Activated naive CD4-positive, alpha-beta T cell treated with Interleukin-2 at 50 U/mL for 16 hours (primary cell): ENCODE results near the gene TTPAL.

Experiments
- DNase-seq: peaks from one replicate; pipeline ENCODE4 v3.0.0-alpha.2; 2020

TTPAL gene

GRCh38 chr20:44502968-44503367, 27.3 kb downstream of the TTPAL start:
- no peak for DNase-seq

DNA sequence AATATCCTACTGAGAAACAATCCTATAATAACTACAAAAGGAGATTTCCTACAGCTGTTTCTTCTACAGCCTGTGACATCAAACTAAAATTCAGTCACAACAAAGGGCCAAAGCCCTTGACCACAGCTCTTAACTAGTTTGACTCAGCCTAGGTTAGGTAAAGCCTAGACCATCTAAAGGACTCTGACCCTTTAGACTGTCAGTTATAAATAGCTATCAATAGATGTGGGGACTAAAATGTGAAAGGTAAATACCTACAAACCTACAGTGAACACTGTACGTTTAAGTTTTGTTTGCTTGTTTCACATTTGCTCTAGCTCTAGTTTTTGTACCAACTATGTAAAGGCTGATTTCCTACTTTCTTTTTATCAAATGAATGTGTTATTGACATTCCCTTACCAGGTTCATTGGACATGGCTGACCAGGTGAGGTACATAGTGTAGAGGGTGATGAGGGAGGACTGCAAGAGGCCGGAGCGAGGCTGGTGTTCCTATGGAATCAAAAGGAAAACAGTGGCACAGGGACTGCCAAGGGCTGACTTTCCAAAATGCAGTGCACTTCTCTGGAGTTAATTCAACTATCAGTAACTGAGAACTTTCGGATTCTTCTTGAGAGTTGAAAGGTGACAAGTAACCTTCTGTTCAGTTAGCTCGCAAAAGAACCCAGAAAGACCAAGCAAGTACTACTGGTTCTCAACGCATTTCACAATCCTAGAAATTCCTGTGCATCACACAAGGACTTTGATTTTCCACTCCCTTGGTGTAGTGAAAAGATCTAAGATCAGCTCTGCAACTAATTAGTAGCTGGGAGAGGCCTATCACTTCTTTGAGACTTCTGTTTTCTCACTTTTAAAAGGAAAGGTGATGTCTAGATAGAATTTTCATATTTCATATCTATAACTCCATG, 29.0 kb downstream of the TTPAL start:
- no peak for DNase-seq

DNA sequence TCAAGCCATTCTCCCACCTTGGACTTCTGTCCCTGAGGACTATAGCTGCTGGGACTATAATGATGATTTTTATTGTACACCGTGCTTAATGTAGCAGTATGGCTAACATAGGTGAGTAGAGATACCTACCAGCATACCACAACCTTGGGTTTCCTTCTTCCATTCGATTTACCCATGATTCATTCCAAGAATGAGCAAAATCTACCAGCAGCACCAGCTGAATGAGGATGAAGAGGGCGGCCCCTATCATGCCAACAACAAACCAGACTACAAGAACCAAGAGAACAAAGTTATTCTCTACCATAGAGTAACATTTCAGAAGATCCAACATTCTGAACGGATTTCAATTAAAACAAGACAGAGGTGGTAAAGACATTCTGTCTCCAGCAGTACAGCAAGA, 34.1 kb downstream of the TTPAL start:
- no peak for DNase-seq

DNA sequence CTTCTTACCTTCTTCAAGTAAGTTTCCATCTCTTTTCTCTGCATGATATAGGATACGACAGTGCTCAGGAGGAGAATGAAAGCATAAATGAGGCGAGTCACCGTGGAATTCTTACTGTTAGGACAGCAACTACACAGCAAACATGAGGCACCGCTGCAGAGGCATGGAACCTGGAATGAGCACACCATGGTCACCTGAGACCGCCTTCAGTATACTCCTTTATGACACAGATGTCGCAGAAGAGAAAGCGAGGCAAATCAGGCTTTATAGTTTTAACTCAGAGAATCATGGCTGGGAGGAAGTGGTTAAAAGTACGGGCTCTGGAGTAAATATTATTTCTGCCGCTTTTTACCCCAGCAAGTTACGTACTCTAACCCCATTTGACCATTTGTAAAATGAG, 38.2 kb downstream of the TTPAL start:
- no peak for DNase-seq

- no peak for DNase-seq
Observed at GRCh38 chr20:44516491-44516890, 40.8 kb downstream of the TTPAL start.

GRCh38 chr20:44517454-44517853, 41.8 kb downstream of the TTPAL start:
- no peak for DNase-seq

DNA sequence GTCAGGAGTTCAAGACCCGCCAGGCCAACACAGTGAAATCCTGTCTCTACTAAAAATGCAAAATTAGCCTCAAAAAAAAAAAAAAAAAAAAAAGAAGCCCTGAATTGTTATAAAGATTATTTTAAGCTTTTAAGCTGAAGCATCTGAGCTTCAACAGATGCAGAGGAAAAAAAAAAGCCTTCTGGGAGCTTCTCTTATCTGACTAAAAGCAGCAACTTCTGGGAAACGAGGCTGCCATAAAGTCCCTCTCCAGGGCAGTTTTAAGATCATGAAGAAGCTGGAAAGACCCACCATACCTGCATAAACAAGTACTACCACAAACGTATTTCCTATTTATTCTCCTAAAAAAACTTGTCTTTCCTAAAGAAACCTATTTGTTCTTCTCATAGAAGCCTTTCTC, 42.6 kb downstream of the TTPAL start:
- DNase-seq: no peak

DNA sequence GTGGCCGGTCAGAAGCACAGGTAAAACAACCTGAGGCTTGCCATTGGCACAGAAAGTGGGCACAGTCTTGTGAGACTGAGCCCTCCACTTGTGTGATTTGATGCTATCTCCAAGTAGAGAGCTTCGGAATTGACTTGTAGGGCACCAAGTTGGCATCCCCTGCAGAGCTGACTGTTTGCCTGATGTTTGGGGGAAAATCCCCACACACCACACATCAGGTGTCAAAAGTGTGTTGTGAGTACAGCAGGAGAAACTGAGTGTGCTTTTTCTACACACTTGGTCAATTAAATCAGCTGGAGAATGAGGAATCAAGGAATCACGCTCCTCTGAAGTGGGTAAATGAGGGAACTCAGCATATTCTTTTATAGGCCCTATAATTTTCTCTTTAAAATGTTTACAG, 45.2 kb downstream of the TTPAL start:
- DNase-seq: no peak

DNA sequence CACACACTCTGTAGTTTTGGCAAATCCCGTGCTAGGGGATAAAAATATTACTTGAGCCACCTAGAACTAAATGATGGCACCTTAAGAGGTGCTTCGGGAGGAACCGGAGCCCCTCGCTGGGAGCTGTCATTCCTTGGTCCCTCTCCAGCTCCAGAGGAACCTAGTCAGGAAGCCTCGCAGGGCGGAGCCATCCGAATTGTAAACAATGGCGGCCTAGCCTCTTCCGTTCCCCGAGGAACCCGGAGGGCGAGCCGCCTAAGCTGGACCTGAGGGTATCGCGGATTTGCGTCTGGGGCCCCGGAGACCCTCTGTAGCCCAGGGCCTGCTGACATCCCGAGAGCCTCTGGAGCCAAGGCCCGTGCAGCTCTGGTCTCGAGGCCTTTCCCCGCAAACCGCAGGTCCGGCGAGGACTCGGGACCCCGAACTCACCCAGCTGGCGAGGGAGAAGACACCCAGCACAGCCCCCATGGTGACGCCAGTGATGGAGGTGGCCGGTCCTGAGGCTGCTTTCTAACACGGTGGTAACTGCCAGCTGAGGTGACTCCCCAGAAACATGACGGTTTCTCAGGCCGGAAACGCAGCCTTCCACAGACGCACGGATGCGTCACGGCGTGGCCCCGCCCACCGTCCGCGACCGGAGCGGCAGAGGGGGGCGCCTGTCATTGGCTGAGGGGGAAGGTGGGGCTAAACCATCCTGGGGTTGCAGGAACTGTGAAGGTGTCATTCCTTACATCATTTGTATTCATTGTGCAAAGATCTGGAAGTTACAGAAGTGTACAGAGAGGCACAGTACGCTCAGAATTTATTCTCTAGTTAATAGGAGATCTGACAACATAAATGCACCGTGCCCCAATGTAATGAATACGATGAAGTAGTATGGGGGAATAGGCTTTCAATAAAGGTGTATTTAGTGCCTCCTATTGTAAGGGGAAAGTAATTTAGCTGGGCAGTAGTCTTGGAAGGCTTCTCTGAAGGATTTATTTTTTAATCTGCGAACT, 46.1 kb downstream of the TTPAL start, which contains the start of gene SERINC3:
Gene SERINC3, minus strand, starts transcription at position 587 of the 998 bp plus-strand sequence. Its CDS starts 119 bp downstream, at position 468.
- DNase-seq: peak; percentile 97

- DNase-seq: no peak
Observed at GRCh38 chr20:44522841-44523240, 47.2 kb downstream of the TTPAL start.

DNA sequence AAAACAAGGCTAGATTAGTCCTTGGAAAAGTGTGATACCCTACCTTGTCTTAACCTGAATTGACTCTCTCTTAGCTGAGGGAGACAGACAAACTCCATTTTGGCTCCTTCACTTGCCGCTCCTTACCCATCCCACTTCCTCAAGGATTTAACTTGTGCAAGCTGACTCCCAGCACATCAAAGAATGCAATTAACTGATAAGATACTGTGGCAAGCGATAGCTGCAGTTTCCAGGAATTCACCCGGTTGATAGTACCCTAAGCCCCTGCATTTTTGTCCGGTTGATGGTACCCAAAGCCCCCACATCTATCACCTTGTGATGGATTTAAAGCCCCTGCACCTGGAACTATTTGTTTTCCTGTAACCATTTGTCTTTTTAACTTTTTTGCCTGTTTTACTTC, 48.1 kb downstream of the TTPAL start:
- no peak for DNase-seq

DNA sequence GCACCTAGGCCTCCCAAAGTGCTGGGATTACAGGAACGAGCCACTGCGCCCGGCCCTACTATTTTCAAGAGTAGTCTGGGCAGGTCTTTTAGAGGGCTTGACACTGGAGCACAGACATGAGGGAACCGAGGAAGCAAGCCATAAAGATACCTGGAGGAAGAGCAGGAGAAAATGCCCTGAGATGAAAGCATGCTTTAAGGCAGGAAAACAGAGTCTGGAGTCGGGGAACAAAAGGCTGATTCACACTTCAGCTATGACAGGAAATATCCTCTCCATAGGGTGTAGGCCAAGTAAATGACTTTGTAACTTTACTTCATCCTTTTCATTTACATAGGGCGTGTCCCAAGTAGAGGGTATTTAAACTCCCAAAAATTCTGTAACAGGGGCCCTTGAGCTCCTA, 50.5 kb downstream of the TTPAL start:
- no peak for DNase-seq

GRCh38 chr20:44527716-44528199, 52.1 kb downstream of the TTPAL start:
- DNase-seq: no peak

GRCh38 chr20:44528309-44528708, 52.6 kb downstream of the TTPAL start:
- DNase-seq: no peak

- peak; percentile 12 for DNase-seq
Observed at GRCh38 chr20:44532259-44532980, 56.7 kb downstream of the TTPAL start.

DNA sequence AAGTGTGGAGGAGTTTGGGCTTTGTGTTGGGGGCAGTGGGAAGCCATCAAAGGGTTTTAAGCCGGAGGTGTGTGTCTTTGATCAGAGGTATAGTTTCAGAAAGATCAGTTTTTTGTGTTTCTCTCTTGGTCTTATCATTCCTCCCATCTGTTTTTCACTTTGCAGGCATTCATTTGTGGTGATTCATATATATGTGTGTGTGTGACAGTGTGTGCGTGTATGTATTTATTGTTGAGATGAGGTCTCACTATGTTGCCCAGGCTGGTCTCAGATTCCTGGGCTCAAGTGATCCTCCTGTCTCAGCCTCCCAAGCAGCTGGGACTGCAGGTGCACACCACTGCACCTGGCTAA, 57.3 kb downstream of the TTPAL start:
- no peak for DNase-seq

DNA sequence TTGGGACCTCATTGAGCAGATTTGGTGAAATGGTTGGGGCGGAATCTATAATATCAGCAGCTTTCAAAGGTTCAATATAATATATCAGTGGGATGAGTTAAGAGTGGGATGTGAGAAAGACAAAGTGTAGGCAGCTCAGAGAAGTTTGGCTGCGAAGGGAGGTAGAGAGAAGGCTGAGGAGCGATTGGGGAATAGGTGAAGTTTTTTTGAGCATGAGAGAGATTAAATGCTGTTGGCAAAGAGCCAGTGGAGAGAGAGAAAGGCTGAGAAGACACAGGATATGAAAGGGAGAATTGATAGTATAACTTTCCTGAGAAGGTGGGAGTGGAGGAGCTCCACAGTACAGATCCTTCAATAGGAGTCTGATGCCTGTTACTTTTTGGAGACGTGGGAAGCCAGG, 58.3 kb downstream of the TTPAL start:
- no peak for DNase-seq

- no peak for DNase-seq
Observed at GRCh38 chr20:44536175-44536574, 60.5 kb downstream of the TTPAL start.

DNA sequence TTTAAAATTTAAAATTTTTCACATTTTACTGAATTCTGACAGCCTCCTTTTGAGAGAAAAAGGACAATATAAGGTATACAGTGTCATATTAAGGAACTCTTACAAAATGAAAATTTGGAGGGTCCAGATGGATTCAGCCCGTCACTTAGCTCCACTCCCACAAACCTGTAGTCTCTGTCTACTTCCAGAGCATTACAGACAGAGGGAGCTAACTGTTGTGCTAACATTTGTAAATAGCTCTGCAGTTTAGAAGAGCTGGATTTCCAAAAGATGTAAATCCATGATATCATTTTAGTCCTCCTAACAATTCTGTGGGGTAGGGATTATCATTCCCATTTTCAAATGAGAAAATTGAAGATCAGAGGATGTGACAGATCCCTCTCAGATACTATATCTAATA, 62.3 kb downstream of the TTPAL start:
- DNase-seq: no peak

GRCh38 chr20:44540834-44541233, 65.2 kb downstream of the TTPAL start:
- DNase-seq: no peak

DNA sequence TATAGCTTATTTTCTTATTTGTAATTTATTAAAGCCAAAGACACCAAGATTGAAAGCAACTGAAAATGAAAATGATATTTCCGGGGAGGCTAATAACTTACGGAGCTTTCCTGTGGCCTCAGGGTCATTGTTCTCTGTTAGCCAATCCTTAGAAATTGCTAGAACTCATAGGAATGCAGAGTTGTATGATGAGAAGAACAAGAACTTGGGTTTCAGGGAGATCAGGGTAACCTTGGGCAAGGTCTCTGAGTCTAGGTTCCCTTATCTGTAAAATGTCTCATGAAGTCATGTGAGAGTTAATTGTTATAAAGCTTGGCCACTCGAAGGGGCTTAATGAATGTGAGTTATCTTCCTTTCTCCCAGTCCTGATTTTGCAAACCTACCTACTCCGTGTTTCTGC, 66.3 kb downstream of the TTPAL start:
- no peak for DNase-seq

DNA sequence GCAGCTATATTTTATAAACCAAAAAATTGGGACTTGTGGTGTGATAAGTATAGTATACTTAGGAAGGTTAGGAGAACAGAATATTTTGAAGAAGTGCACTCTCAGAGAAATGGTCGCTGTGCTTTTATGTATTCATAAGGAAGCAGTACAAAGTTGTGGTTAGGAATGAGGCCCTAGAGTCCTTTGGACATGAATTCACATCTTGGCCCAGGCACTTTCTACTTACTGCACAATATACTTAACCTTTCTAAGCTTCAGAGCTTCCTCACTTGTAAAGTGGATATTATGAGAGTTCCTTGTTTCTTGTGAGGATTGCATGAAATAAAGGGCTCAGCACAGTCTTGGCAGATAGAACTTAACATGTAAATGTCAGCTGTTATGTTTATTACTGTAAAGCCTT, 67.2 kb downstream of the TTPAL start:
- no peak for DNase-seq

DNA sequence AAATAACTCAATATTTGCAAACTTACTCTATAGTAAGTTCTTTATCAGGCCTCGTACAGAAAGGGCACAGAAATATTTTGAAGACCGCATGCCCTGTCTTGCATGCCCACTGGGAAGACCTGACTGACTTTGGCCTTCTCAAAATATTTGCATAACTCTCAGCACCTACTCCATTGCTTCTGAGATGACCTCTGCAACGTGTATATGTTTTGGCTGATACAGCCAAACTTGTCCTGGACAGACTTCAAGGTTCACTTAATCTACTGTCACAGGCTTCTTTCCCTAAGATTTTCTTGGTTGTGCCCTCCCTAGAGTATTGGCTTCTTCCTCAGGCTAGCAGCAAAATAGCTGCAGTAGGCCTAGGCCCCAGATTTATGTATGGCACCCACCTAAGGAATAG, 67.7 kb downstream of the TTPAL start:
- DNase-seq: no peak
